ENCODE measurements around the gene HMGXB4. TPM values are rescaled to one million over a fixed set of nuclear protein-coding genes. Genes with fewer than 3 reads are reported as not detected.
"Not testable (repeated sequence)": the region's sequence is repeated elsewhere in the genome, so short reads cannot be mapped to it uniquely, and the experiment has no call there.

The HMGXB4 gene
- total RNA-seq, 1 donor from 2014 or later, result 8.6 TPM

GRCh38 chr22:35231585-35232084 is 25.7 kb upstream of the HMGXB4 start:
- H3K9me3 ChIP-seq (replicated peaks), result peaks cover 11% of the 10 kb centered on the region
- intact Hi-C loops (cut with micrococcal nuclease), result no loop called here
- TF ChIP-seq CTCF (IDR thresholded peaks at IDR 0.05; ENCODE audit: borderline replicate concordance), result peak; percentile 80
- H3K4me1 ChIP-seq, result no peaks in the 10 kb centered on the region
- no peaks in the 10 kb centered on the region for H3K36me3 ChIP-seq
- no peak overlapping the region for H3K27ac ChIP-seq (replicated peaks)
- DNase-seq, result peak; percentile 33
- no peak overlapping the region for H3K4me3 ChIP-seq
- peaks cover 77% of the 10 kb centered on the region for H3K27me3 ChIP-seq (ENCODE audit: low read depth)

- H3K9me3 ChIP-seq (replicated peaks), result peaks cover 16% of the 10 kb centered on the region
- H3K27ac ChIP-seq (replicated peaks); H3K4me3 ChIP-seq; H3K4me1 ChIP-seq; H3K36me3 ChIP-seq; intact Hi-C loops (cut with micrococcal nuclease); DNase-seq: not testable (repeated sequence)
- peaks cover 30% of the 10 kb centered on the region for H3K27me3 ChIP-seq (ENCODE audit: low read depth)
Measured at GRCh38 chr22:35238749-35239148, 18.5 kb upstream of the HMGXB4 start.

GRCh38 chr22:35244507-35244906 is 12.8 kb upstream of the HMGXB4 start:
- H3K4me1 ChIP-seq; DNase-seq; H3K36me3 ChIP-seq; H3K27ac ChIP-seq (replicated peaks); intact Hi-C loops (cut with micrococcal nuclease); H3K4me3 ChIP-seq; H3K9me3 ChIP-seq (replicated peaks): not testable (repeated sequence)
- peaks cover 39% of the 10 kb centered on the region for H3K27me3 ChIP-seq (ENCODE audit: low read depth)

GRCh38 chr22:35250156-35250555 is 7.1 kb upstream of the HMGXB4 start:
- DNase-seq, result no peak
- H3K36me3 ChIP-seq, result no peaks in the 10 kb centered on the region
- no peaks in the 10 kb centered on the region for H3K4me1 ChIP-seq
- H3K27ac ChIP-seq (replicated peaks), result no peak overlapping the region
- intact Hi-C loops (cut with micrococcal nuclease), result no loop called here
- no peak overlapping the region for H3K4me3 ChIP-seq
- peaks cover 34% of the 10 kb centered on the region for H3K27me3 ChIP-seq (ENCODE audit: low read depth)
- H3K9me3 ChIP-seq (replicated peaks), result no peaks in the 10 kb centered on the region
- no peak for TF ChIP-seq CTCF (IDR thresholded peaks at IDR 0.05; ENCODE audit: borderline replicate concordance)

GRCh38 chr22:35253946-35254345 is 3.3 kb upstream of the HMGXB4 start:
- no peaks in the 10 kb centered on the region for H3K9me3 ChIP-seq (replicated peaks)
- TF ChIP-seq CTCF (IDR thresholded peaks at IDR 0.05; ENCODE audit: borderline replicate concordance), result no peak
- H3K4me1 ChIP-seq, result peaks cover 20% of the 10 kb centered on the region
- no peaks in the 10 kb centered on the region for H3K27me3 ChIP-seq (ENCODE audit: low read depth)
- DNase-seq, result no peak
- H3K27ac ChIP-seq (replicated peaks), result no peak overlapping the region
- no peak overlapping the region for H3K4me3 ChIP-seq
- intact Hi-C loops (cut with micrococcal nuclease), result no loop called here
- H3K36me3 ChIP-seq, result no peaks in the 10 kb centered on the region

- TF ChIP-seq CTCF (IDR thresholded peaks at IDR 0.05; ENCODE audit: borderline replicate concordance), result no peak
- H3K9me3 ChIP-seq (replicated peaks), result no peaks in the 10 kb centered on the region
- H3K27ac ChIP-seq (replicated peaks), result peak overlapping the region; percentile 94
- no peaks in the 10 kb centered on the region for H3K27me3 ChIP-seq (ENCODE audit: low read depth)
- intact Hi-C loops (cut with micrococcal nuclease), result no loop called here
- H3K36me3 ChIP-seq, result no peaks in the 10 kb centered on the region
- peaks cover 29% of the 10 kb centered on the region for H3K4me1 ChIP-seq
- H3K4me3 ChIP-seq, result peak overlapping the region; percentile 85
- DNase-seq, result no peak
Measured at GRCh38 chr22:35257002-35257320, 332 bp upstream of the HMGXB4 start.

Measured in left ventricle myocardium inferior (tissue), 1 donor.